ENCODE results near the gene GLA. TPM values are rescaled to one million over a fixed set of nuclear protein-coding genes. Genes with fewer than 3 reads are reported as not detected.

Gene GLA
- total and polyA plus RNA-seq, 9 of the 15 experiments (the other 6 are each of a cell fraction or from before 2014, with no cell fraction given), result 41.7 to 146 (median 73.8) TPM

GRCh38 chrX:101348452-101349192 is 59.1 kb downstream of the GLA start, which contains the start of gene TIMM8A (continued):
- TF ChIP-seq SRF (CRISPR knock-in tag; IDR thresholded peaks at IDR 0.05) (no peak), HEY1 (CRISPR knock-in tag; IDR thresholded peaks at IDR 0.05; ENCODE audit: borderline replicate concordance) (no peak), SMAD3 (CRISPR knock-in tag; conservative IDR thresholded peaks at IDR 0.05) (no peak), POLR2AphosphoS5 (IDR thresholded peaks at IDR 0.05; ENCODE audit: control insufficient read depth, insufficient read depth, low read depth, low read length) (peak; percentile 64; the same call in 1 of the 2 replicates), ZNF740 (CRISPR knock-in tag; IDR thresholded peaks at IDR 0.05) (no peak), ZNF740 (tag; IDR thresholded peaks at IDR 0.05) (no peak), ZNF449 (CRISPR knock-in tag; IDR thresholded peaks at IDR 0.05) (no peak), ZNF165 (CRISPR knock-in tag; IDR thresholded peaks at IDR 0.05; ENCODE audit: borderline replicate concordance) (no peak), EHMT2 (IDR thresholded peaks at IDR 0.05) (no peak), GMEB1 (CRISPR knock-in tag; IDR thresholded peaks at IDR 0.05) (no peak), ZNF124 (CRISPR knock-in tag; IDR thresholded peaks at IDR 0.05) (no peak), HINFP (tag; conservative IDR thresholded peaks at IDR 0.05; ENCODE audit: low read depth) (no peak), POLR2G (IDR thresholded peaks at IDR 0.05; ENCODE audit: low read depth, low read length) (peak; percentile 89), RUNX1 (IDR thresholded peaks at IDR 0.05; ENCODE audit: low read depth) (no peak), L3MBTL2 (IDR thresholded peaks at IDR 0.05) (peak; percentile 93), ZNF766 (CRISPR knock-in tag; conservative IDR thresholded peaks at IDR 0.05) (0 out of 2 replicates have a peak, but pooled peaks have one; percentile 15), PCBP1 (IDR thresholded peaks at IDR 0.05; ENCODE audit: low read depth, low read length, poor library complexity, severe bottlenecking) (no peak), CEBPG (CRISPR knock-in tag; IDR thresholded peaks at IDR 0.05) (no peak), CEBPG (tag; conservative IDR thresholded peaks at IDR 0.05 in 1 of 2, IDR thresholded peaks at IDR 0.05 in 1 of 2) (no peak), ZNF586 (CRISPR knock-in tag; conservative IDR thresholded peaks at IDR 0.05) (no peak), KAT7 (CRISPR knock-in tag; IDR thresholded peaks at IDR 0.05; ENCODE audit: borderline replicate concordance) (no peak), TAF1 (IDR thresholded peaks at IDR 0.05; ENCODE audit: control insufficient read depth, extremely low read depth, insufficient read depth, low read length, severe bottlenecking) (peak; percentile 11)

Measured in K562 (cell line).